Suprapubic skin (tissue), 4 donors: Measurements from ENCODE around the gene UPF2. TPM values are rescaled to one million over a fixed set of nuclear protein-coding genes. Genes with fewer than 3 reads are reported as not detected.

Experiments used
- DNase-seq, 2 donors: peaks; one replicate each; pipeline ENCODE4 v3.0.0-alpha.2; 2019; ENCODE audit warnings: low spot score in 2 of 2
- H3K27ac ChIP-seq: fragments of 200-600 bp; sonication (generic); one replicate; pipeline ENCODE4 v1.5.1; 2019
- H3K27me3 ChIP-seq: fragments of 200-600 bp; sonication (generic); one replicate; pipeline ENCODE4 v1.5.1; 2019
- H3K36me3 ChIP-seq: fragments of 200-600 bp; sonication (generic); one replicate; pipeline ENCODE4 v1.5.1; 2019
- H3K4me1 ChIP-seq: fragments of 200-600 bp; sonication (generic); one replicate; pipeline ENCODE4 v1.5.1; 2019
- H3K4me3 ChIP-seq: fragments of 200-600 bp; sonication (generic); one replicate; pipeline ENCODE4 v1.5.1; 2019; ENCODE audit warnings: mild to moderate bottlenecking
- H3K9me3 ChIP-seq: fragments of 200-600 bp; sonication (generic); one replicate; pipeline ENCODE4 v1.5.1; 2019
- CTCF ChIP-seq, 2 donors: fragments of 200-600 bp in 1 of 2; fragments of 450-650 bp in 1 of 2; sonication (generic) in 1 of 2; IDR thresholded peaks; one replicate each; pipeline ENCODE4 v1.5.1; 2016 to 2019; ENCODE audit warnings: antibody characterized with exemption in 2 of 2, mild to moderate bottlenecking in 1 of 2, moderate library complexity in 1 of 2
- EP300 ChIP-seq: sonication (generic); formaldehyde crosslinking; IDR thresholded peaks from one replicate; pipeline ENCODE4 v1.6.1; 2017; ENCODE audit warnings: antibody characterized with exemption
- POLR2A ChIP-seq, 2 donors: fragments of 450-650 bp; IDR thresholded peaks; one replicate each; pipeline ENCODE4 v1.6.1; 2017; ENCODE audit warnings: antibody characterized with exemption in 2 of 2, mild to moderate bottlenecking in 2 of 2, moderate library complexity in 2 of 2
- POLR2AphosphoS5 ChIP-seq, 3 donors: sonication (generic); formaldehyde crosslinking; IDR thresholded peaks; one replicate each; pipeline ENCODE4 v1.6.1; 2017; ENCODE audit warnings: antibody characterized with exemption in 3 of 3
- WGBS: methylation state at CpG from one replicate; pipeline ENCODE4 v1.1.5; 2018; 5-methylcytosine and 5-hydroxymethylcytosine counted together
- total RNA-seq, 4 donors: library from RNA; depleted of rRNA; stranded (reverse); fragments of >200 nt; gene quantifications; one replicate each; pipeline ENCODE4 v1.1.0, GENCODE V29; 2016

The UPF2 gene
- total RNA-seq, 4 donors from 2014 or later = 15.6 to 31.9 (median 16.1) TPM

GRCh38 chr10:11898033-11898371 is 144.6 kb downstream of the UPF2 start:
- H3K4me1 ChIP-seq = no peaks in the 10 kb centered on the region
- no peaks in the 10 kb centered on the region for H3K36me3 ChIP-seq
- TF ChIP-seq POLR2A (IDR thresholded peaks at IDR 0.05) (no peak), CTCF (IDR thresholded peaks at IDR 0.05) (no peak), EP300 (no peak), POLR2AphosphoS5 (IDR thresholded peaks at IDR 0.05) (no peak)
- H3K27me3 ChIP-seq = peaks cover 3% of the 10 kb centered on the region
- 76% methylated on average over 3 of the region's 3 CpGs for WGBS
- H3K9me3 ChIP-seq = no peaks in the 10 kb centered on the region
- H3K4me3 ChIP-seq = no peak overlapping the region
- no peak for DNase-seq
- no peak overlapping the region for H3K27ac ChIP-seq

GRCh38 chr10:11896549-11897200 is 145.9 kb downstream of the UPF2 start:
- Histone ChIP-seq H3K4me1 (no peaks in the 10 kb centered on the region), H3K4me3 (no peak overlapping the region), H3K27ac (no peak overlapping the region), H3K36me3 (no peaks in the 10 kb centered on the region), H3K9me3 (no peaks in the 10 kb centered on the region), H3K27me3 (peaks cover 3% of the 10 kb centered on the region)
- WGBS = 76% methylated on average over 5 of the region's 5 CpGs
- no peak for TF ChIP-seq EP300
- no peak for TF ChIP-seq POLR2AphosphoS5 (IDR thresholded peaks at IDR 0.05)
- TF ChIP-seq POLR2A (IDR thresholded peaks at IDR 0.05) = no peak
- no peak for TF ChIP-seq CTCF (IDR thresholded peaks at IDR 0.05)
- no peak for DNase-seq

GRCh38 chr10:11895598-11895997 is 147.0 kb downstream of the UPF2 start:
- no peaks in the 10 kb centered on the region for H3K36me3 ChIP-seq
- H3K27ac ChIP-seq = no peak overlapping the region
- no peak overlapping the region for H3K4me3 ChIP-seq
- H3K4me1 ChIP-seq = no peaks in the 10 kb centered on the region
- no peaks in the 10 kb centered on the region for H3K9me3 ChIP-seq
- 88% methylated on average over 5 of the region's 5 CpGs for WGBS
- no peaks in the 10 kb centered on the region for H3K27me3 ChIP-seq
- no peak for DNase-seq
- TF ChIP-seq POLR2A (IDR thresholded peaks at IDR 0.05) = no peak
- no peak for TF ChIP-seq EP300
- no peak for TF ChIP-seq CTCF (IDR thresholded peaks at IDR 0.05)
- no peak for TF ChIP-seq POLR2AphosphoS5 (IDR thresholded peaks at IDR 0.05)

- Histone ChIP-seq H3K27ac (no peak overlapping the region), H3K4me1 (no peaks in the 10 kb centered on the region), H3K9me3 (no peaks in the 10 kb centered on the region), H3K36me3 (no peaks in the 10 kb centered on the region), H3K4me3 (no peak overlapping the region), H3K27me3 (no peaks in the 10 kb centered on the region)
- DNase-seq = no peak
- TF ChIP-seq EP300 (no peak), POLR2A (IDR thresholded peaks at IDR 0.05) (no peak), CTCF (IDR thresholded peaks at IDR 0.05) (no peak), POLR2AphosphoS5 (IDR thresholded peaks at IDR 0.05) (no peak)
- 94% methylated on average over 11 of the region's 11 CpGs for WGBS
Measured at GRCh38 chr10:11895108-11895466, 147.5 kb downstream of the UPF2 start.

- WGBS = 93% methylated on average over 46 of the region's 47 CpGs
- Histone ChIP-seq H3K27ac (no peak overlapping the region), H3K4me3 (no peak overlapping the region), H3K9me3 (no peaks in the 10 kb centered on the region), H3K4me1 (no peaks in the 10 kb centered on the region), H3K27me3 (no peaks in the 10 kb centered on the region), H3K36me3 (no peaks in the 10 kb centered on the region)
- no peak for TF ChIP-seq EP300
- DNase-seq = no peak
Measured at GRCh38 chr10:11894381-11895107, 148.1 kb downstream of the UPF2 start.
